Non-pigmented ciliary epithelial cell (primary cell): ENCODE measurements around the gene PTPRM.

ENCODE experiments used
- DNase-seq: peaks from one replicate; pipeline ENCODE4 v3.0.0-alpha.2; 2010; ENCODE audit warnings: low read depth

PTPRM gene

DNA sequence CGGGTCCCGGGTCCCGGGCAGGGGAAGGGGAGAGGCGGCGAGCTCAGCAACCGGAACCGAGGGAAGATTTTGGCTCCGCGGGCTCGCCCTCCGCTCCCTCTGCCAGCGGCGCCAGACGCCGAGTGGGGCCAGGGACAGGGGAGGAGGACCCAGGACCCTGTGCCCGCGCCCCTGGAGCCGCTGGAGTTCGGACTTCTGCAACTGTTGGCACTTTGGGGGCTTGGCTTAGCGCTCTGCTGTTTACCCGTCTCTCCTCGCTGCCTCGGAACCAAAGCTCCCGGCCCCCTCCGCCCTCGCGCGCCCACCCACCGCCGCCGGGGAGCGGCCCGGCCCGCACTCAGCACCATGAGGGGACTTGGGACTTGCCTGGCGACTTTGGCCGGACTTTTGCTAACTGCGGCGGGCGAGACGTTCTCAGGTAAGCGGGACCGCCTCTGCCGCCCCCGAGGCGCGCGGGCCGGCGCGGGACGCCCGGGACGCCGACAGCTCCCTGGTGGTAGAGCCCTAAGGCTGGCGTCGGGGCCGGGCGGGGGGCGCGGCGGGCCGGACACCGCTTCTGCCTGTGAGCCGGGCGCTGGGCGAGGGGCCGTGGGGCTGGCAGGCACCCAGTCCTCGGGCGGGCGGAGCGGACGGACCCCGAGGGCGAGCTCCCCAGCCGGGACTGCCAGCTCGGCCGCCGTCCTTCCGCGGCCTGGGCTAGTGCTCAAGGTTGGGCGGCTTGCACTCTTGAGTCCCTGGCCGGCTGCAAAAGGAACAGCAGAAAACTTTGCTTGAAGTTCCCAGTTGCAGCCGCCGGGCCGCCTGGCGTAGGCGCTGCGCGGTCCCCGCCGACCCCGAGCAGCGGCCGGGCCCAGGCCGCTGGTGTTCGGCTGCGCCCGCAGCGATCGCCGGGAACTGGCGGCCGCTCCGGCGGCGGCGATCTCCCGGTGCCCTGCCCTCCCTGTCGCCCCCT, 634 bp downstream of the PTPRM start:
- no peak for DNase-seq

DNA sequence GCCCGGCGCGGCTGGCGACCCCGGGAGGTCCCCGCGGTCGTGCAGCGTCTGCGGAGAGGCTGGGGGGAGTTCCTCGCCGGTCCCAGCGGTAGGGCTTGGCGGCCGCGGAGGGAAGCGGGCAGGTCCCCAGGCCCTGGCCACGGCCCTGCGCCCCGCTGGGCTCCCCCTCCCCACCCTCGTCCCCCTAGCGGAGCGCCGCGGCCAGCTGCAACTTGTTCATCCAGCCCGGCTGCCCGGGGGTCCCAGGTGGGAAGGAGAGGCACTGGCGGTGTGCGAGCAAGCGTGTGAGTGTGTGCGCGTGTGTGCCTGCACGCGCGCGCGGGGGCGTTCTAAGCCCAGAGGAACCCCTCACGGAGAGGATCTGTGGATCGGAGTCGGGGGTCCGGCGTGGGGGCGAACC, 1.3 kb downstream of the PTPRM start:
- no peak for DNase-seq

GRCh38 chr18:7571626-7572025, 4.5 kb downstream of the PTPRM start:
- DNase-seq = no peak

DNA sequence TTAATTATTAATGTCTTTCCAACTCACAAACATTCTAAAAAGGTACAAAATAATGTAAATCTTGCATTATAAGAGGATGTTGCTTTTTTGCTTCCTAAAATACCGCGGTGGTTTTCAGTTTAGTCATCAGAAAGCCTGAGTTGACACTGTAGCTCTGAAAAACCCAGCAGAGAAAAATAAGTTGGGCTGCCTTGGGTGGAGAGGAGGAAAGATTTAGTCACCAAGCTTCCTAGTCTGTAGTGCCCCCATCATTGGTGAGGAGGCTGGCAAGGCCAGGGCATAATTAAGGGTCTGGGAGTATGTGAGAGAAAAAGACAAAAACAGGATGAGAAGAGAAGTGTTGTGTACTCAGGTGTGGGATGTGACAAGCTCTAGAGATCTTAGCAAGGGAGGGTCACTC, 5.7 kb downstream of the PTPRM start:
- no peak for DNase-seq

DNA sequence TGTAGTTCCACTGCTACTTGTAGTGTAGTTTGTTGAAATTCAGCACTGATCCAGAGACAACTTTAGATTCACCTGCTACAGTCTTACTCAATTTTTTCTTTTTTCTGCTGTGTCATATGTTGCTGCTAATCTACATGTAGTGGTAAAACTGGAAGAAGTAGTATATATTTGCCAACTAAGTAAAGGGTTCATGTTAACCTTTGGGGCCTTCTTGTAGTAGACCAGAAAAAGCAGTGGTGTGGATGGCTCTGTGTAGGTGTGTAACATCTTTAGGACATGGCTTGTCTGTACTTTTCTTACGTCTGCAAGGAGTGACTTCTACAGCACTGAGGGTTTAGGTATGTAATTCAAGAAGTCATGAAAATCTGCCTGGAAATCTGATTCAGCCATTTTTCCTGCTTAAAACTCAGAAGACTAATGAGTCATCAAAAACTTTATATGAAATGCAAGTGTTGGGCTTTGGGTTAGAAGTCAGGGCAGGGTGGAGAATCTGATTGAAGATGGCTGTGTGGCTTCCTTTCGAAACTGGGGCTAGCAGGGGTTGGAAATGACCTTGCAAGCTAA, 8.4 kb downstream of the PTPRM start:
- no peak for DNase-seq

DNA sequence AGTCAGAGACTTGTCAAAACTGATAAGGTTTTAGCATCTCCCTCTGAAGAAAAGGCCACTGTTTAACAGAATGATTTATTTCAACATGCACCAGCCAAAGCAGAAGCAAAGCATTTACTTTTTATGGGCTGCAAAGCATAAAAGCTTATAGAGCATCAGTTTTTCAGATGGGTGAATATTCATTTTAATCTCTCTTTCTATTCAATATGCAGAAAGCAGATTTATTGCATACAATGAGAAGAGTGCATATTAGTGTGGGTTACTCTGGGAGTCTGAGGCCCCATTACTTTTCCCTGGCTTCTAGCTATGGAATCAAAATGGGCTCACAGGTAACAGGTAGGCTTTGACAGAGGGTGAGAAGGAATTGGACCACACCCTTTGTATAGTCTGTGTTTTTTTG, 9.0 kb downstream of the PTPRM start:
- no peak for DNase-seq

- DNase-seq = no peak
These were observed 9.6 kb downstream of the PTPRM start for GRCh38 chr18:7576685-7577084.

DNA sequence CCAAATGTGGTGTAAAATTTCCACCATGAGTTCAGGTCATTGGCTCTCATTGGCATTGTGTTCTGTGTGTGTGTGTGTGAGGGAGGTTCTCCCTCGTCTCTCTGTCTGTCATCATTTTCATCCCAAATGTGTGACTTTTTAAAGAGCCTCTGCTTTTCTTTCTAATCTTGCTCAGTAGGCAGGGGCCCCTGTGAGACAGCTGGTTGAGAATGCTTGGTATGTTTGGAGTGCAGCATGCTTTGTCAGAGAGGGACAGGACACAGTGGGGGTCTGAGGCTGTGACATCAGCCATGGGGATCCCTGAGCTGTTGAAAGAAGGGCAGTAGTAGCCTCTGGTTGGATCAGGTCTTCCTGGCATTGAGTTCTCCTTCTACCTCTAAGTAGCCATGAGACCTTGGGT, 10.6 kb downstream of the PTPRM start:
- DNase-seq = peak; percentile 73

DNA sequence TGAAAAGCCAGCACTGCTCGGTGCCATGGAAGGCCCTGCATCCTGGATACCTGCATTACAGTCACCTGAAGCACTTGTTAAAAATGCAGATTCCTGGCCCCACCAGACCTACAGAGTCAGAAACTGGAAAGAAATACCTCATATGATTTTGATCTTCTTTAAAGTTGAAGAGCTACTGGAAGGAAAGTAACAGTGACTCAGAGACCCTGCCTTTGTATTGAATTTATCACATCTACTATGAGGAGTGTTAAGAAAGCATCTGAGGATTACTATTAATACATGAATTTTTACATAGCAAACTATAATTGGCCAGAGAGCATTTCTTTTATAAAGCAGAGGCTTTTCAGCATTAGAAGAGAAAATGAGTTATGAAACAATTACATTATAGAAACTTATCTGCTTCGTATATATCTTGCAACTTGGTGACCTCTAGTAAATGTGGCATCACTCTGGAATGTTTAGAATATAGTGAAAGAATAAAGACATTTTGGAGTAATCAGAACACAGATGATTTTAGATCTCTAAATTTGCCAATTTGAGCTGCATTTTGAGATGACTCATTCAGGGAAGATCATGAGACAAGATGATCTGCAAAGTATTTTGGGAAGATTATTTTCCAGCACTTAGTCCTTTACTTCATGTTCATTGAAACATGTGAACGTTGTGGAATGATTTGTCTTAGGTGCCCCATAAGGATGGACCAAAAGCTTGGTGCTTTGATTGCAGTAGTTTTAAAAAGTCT, 12.2 kb downstream of the PTPRM start:
- DNase-seq = no peak

- no peak for DNase-seq
These were observed 12.9 kb downstream of the PTPRM start for GRCh38 chr18:7579918-7580542.

DNA sequence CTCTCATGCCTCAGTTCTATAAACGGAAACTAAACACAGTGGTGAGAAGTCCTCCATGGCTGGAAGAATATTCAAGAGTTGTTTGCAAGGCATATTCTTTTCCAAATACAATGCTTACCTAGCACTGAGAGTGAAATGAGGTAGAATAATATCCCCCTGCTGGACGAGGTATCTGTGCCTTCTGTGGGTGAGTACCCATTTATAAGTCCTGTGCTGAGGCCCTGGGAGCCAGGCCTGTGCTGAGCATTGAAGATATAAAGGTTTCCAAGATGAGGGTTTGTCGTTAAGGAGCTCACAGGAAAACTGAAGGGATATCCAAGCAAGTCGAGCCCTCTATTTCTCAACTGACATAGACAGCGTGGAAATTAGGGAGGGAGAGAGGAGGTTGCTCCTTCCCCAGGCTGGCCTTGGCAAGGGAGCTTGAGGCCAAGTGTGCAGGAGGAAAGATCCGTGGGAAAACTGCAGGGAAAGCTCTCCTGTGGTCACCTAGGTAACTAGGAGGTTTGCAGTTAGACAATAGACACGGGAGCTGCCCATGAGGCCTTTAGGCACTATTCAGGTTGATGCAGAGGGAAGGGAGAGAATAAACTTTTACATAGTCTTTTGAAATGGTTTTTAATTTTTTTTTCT, 17.6 kb downstream of the PTPRM start:
- no peak for DNase-seq

- DNase-seq = no peak
These were observed 18.2 kb downstream of the PTPRM start for GRCh38 chr18:7585276-7585670.

GRCh38 chr18:7586379-7586778, 19.3 kb downstream of the PTPRM start:
- no peak for DNase-seq

DNA sequence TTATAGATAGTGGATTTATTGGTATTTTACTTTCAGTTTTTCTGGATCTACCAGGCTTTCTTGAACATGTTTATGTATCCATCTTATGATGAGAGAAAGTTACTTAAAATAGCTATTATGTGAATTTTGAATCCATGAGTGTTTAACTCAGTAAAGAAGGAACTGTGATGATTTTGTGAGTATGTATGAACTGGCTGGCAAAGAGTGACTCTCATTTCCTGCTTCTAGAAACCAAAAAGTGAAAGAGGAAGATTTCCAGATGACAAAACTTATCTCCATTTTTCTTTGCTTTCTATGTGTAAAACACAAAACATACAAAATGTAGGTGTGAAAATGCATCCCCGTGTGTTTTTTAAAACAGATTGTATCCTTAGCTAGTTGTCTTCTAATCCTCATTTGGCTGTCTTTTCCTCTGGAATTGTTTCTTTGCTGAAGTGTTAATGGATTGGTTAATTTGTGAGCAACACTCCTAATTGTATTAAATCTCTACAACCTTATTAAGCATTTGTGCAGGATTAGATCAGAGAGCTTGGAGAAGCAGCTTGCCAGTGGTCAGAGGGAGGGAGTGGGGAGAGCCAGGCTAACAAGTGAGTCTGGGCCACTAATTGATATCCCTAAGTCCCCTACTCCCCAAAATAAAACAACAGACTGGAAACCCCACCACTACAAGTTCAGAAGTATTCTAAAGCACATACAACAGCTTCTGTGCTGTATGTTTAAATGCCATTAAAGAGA, 23.9 kb downstream of the PTPRM start:
- no peak for DNase-seq

DNA sequence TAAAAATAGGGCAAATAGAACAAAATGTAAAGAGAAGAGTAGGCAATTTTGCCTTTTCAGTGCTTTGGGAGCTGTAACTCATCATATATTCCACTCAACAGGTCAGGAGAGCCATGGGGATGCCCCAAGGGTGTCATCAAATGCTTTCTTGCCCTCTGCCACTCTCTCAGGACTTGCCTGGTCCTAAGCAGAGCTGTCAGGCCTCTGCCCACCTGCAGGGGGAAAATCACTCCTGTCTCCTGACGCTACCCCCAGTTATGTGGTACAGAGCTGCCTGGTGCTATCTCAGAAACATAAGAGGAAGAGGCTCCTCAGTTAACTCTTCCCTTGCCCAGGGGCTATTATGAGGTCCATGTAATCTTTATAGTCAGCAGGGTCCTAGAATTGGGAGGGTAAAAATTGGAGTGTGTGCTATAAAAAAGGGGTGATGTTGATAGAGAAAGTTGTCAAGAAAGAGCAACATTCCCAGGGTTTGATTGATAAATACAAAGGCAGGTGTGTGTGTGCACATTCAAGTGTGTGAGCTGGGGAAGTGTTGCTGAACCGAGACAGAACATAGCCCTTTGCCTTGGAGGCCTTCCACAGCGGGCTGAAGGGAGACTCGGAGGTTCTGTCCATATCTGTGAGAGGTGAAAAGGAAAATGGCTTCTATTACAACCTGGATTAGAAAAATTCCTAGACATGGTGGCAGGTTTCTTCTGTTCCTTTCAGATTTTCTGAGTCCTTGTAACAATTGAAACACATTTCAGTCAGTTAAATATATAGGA, 25.4 kb downstream of the PTPRM start:
- DNase-seq = no peak

DNA sequence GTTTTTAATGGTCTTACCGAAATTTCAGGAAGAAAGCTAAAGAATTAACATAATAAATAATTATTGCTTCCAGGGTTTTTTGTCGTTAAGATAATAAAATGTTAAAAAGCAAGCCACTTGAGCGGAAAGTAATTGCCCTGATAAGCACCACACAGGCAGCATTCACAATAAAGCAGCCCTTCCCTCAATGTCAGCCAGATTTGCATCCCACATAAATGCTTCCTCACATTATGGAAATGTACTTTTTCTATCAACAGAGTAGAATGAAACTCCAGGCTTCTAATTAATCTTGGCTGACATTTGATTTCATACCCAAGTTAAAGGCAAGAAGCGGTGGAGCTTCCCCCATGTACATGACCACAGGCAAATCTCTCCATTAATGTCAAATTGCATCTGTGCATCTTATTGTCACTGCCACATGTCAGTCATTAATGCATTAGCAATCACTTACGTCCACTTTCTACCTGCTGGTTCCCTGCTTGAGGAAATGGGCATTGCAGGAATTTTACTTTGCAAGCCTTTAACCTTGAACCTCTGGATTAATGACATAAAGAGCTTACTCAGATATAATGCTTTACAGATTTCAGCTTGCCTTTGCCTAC, 26.2 kb downstream of the PTPRM start:
- DNase-seq = no peak

DNA sequence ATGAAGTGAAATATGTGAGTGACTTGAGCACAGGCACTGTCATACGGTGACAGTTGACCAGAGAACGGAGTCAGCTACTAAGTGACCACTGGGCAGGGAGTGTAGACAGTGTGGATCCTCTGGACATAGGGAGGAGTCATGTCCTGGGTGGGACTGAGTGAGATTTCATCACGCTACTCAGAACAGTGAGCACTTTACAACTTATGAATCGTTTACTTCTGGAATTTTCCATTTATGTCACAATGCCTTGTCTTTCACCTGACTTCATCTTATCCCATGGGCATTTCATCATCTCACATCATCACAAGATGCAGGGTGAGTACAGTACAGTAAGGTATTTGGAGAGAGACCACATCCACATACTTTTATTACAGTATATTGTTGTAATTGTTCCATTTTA, 29.0 kb downstream of the PTPRM start:
- no peak for DNase-seq

DNA sequence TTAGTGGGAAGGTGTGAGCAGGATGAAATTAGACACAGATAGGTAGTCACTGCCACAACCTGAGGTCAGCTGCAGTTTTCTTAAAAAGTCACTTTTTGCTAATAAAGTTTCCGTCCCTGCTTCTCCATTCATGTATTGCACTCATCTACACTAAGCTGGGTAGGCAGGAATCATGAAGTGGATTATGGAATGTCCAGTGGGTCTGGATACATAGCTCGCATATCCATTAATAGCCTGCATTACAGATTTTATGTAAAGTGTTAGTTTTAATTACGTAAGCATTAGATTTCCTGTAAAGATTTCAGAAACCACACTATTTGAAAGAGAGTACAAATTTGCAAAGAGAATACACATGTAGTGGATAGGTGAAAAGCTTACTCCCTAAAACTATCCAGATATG, 30.4 kb downstream of the PTPRM start:
- DNase-seq = no peak

GRCh38 chr18:7598167-7599047, 31.3 kb downstream of the PTPRM start:
- no peak for DNase-seq
